Neuronal stem cell (in vitro differentiated cells): ENCODE results near the gene CCDC180.

Experiments
- DNase-seq: peaks from one replicate; pipeline ENCODE4 v3.0.0-alpha.2; 2013; ENCODE audit warnings: low spot score
- H2AFZ ChIP-seq: one replicate; pipeline ENCODE4 v1.6.1; 2013; ENCODE audit warnings: mild to moderate bottlenecking, low read length, inconsistent platforms
- H2AK5ac ChIP-seq: 2 replicates; pipeline ENCODE4 v1.6.1; 2013; ENCODE audit warnings: low read depth, mild to moderate bottlenecking, inconsistent platforms, low read length, moderate library complexity, mixed read lengths
- H2BK120ac ChIP-seq: 2 replicates; pipeline ENCODE4 v1.6.1; 2013; ENCODE audit warnings: low read depth, mild to moderate bottlenecking, inconsistent platforms, low read length, moderate library complexity, mixed read lengths
- H2BK12ac ChIP-seq: one replicate; pipeline ENCODE4 v1.6.1; 2013; ENCODE audit warnings: low read length, inconsistent platforms
- H2BK15ac ChIP-seq: 2 replicates; pipeline ENCODE4 v1.6.1; 2013; ENCODE audit warnings: mild to moderate bottlenecking, low read length, inconsistent platforms, mixed read lengths
- H2BK5ac ChIP-seq: one replicate; pipeline ENCODE4 v1.6.1; 2013; ENCODE audit warnings: inconsistent platforms, mild to moderate bottlenecking, low read length, moderate library complexity
- H3K14ac ChIP-seq: one replicate; pipeline ENCODE4 v1.6.1; 2013; ENCODE audit warnings: low read length, inconsistent platforms
- H3K18ac ChIP-seq: 2 replicates; pipeline ENCODE4 v1.6.1; 2013; ENCODE audit warnings: low read length, inconsistent platforms
- H3K23ac ChIP-seq: 2 replicates; pipeline ENCODE4 v1.6.1; 2013; ENCODE audit warnings: low read depth, mild to moderate bottlenecking, mixed read lengths, low read length, inconsistent platforms; ENCODE audit not compliant: poor library complexity
- H3K27ac ChIP-seq: replicated peaks from 3 replicates; pipeline ENCODE4 v1.5.1; 2013; ENCODE audit warnings: low read length, inconsistent platforms
- H3K27me3 ChIP-seq, 3 experiments: 2 replicates each; pipeline ENCODE4 v1.6.1; 2013; ENCODE audit warnings: low read length in 3 of 3, mild to moderate bottlenecking in 2 of 3, inconsistent platforms in 1 of 3, low read depth in 1 of 3, mixed read lengths in 1 of 3, moderate library complexity in 1 of 3; ENCODE audit not compliant: control insufficient read depth in 3 of 3, insufficient read depth in 3 of 3
- H3K36me3 ChIP-seq, 2 donors: replicated peaks in 1 of 2; 2 replicates each; pipeline ENCODE4 v1.6.1; 2013; ENCODE audit warnings: low read length in 2 of 2; ENCODE audit not compliant: control insufficient read depth in 2 of 2, insufficient read depth in 2 of 2
- H3K4ac ChIP-seq: 2 replicates; pipeline ENCODE4 v1.6.1; 2013; ENCODE audit warnings: inconsistent platforms, mild to moderate bottlenecking, low read length, moderate library complexity
- H3K4me1 ChIP-seq, 2 donors: 1 replicate in 1 of 2; 2 replicates in 1 of 2; pipeline ENCODE4 v1.6.1; 2013; ENCODE audit warnings: low read length in 2 of 2, low read depth in 1 of 2; ENCODE audit not compliant: control insufficient read depth in 2 of 2, insufficient read depth in 1 of 2
- H3K4me2 ChIP-seq: one replicate; pipeline ENCODE4 v1.6.1; 2013; ENCODE audit warnings: mild to moderate bottlenecking, low read length, inconsistent platforms; ENCODE audit not compliant: insufficient read depth, poor library complexity, severe bottlenecking
- H3K4me3 ChIP-seq, 2 donors: 2 replicates each; pipeline ENCODE4 v1.5.1; 2013; ENCODE audit warnings: low read length in 2 of 2, mild to moderate bottlenecking in 2 of 2, inconsistent platforms in 1 of 2, moderate library complexity in 1 of 2
- H3K79me1 ChIP-seq: one replicate; pipeline ENCODE4 v1.6.1; 2013; ENCODE audit warnings: low read depth, mild to moderate bottlenecking, inconsistent platforms, low read length, moderate library complexity
- H3K9ac ChIP-seq: one replicate; pipeline ENCODE4 v1.6.1; 2013; ENCODE audit warnings: mild to moderate bottlenecking, low read depth, low read length, inconsistent platforms; ENCODE audit not compliant: poor library complexity
- H3K9me3 ChIP-seq, 2 donors: replicated peaks in 1 of 2; 2 replicates each; pipeline versions ENCODE3 to v1.6.1; 2013; ENCODE audit warnings: low read length in 2 of 2, mild to moderate bottlenecking in 2 of 2, inconsistent platforms in 1 of 2, low read depth in 1 of 2, mixed read lengths in 1 of 2, moderate library complexity in 1 of 2; ENCODE audit not compliant: control insufficient read depth in 2 of 2, insufficient read depth in 1 of 2
- H4K8ac ChIP-seq: one replicate; pipeline ENCODE4 v1.6.1; 2013; ENCODE audit warnings: low read depth, mild to moderate bottlenecking, inconsistent platforms, low read length, moderate library complexity
- H4K91ac ChIP-seq: one replicate; pipeline ENCODE4 v1.6.1; 2013; ENCODE audit warnings: low read length, low read depth, mild to moderate bottlenecking, inconsistent platforms; ENCODE audit not compliant: poor library complexity
- WGBS, 2 donors: extraction: QIAGEN DNeasy Blood & Tissue Kit; methylation state at CpG; one replicate each; pipeline ENCODE4 v1.1.7; 2013; ENCODE audit warnings: missing lambda C conversion rate in 2 of 2, mixed read lengths in 1 of 2; ENCODE audit not compliant: insufficient read length in 2 of 2, insufficient replicate concordance in 1 of 2; ENCODE audit errors: extremely low coverage in 2 of 2; 5-methylcytosine and 5-hydroxymethylcytosine counted together

The CCDC180 gene

GRCh38 chr9:97313243-97313642 lies 5.8 kb downstream of the CCDC180 start:
- no peak overlapping the region for H3K18ac ChIP-seq
- WGBS, 2 donors, result no CpG with 5 or more reads among the region's 4 CpGs
- no peak overlapping the region for H3K4me3 ChIP-seq

GRCh38 chr9:97313746-97314145 lies 6.3 kb downstream of the CCDC180 start:
- Histone ChIP-seq H2AK5ac (no peak overlapping the region), H3K23ac (no peak overlapping the region), H3K27me3 (no peaks in the 10 kb centered on the region), H3K9me3 (no peaks in the 10 kb centered on the region), H2BK120ac (no peak overlapping the region), H3K4me3 (no peak overlapping the region), H3K4me2 (no peak overlapping the region), H4K91ac (no peak overlapping the region), H3K79me1 (no peaks in the 10 kb centered on the region), H2BK12ac (no peak overlapping the region), H3K4ac (no peak overlapping the region), H3K9ac (no peak overlapping the region), H3K18ac (no peak overlapping the region), H3K14ac (no peak overlapping the region), H4K8ac (no peak overlapping the region), H3K27ac (no peak overlapping the region), H2BK5ac (no peak overlapping the region), H3K36me3 (peaks cover 19 to 53% of the 10 kb centered on the region in 2 donors), H2AFZ (no peak overlapping the region), H3K4me1 (peaks cover 2% of the 10 kb centered on the region in 2 donors), H2BK15ac (no peak overlapping the region)
- WGBS, 2 donors, result no CpG with 5 or more reads among the region's 5 CpGs
- no peak for DNase-seq

More at GRCh38 chr9:97313243-97313642, 5.8 kb downstream of the CCDC180 start:
- no peak overlapping the region for H2BK12ac ChIP-seq
- H4K91ac ChIP-seq, result no peak overlapping the region
- H3K9me3 ChIP-seq, result no peaks in the 10 kb centered on the region
- no peaks in the 10 kb centered on the region for H3K79me1 ChIP-seq
- H3K4me2 ChIP-seq, result no peak overlapping the region
- no peak overlapping the region for H3K14ac ChIP-seq
- H2BK15ac ChIP-seq, result no peak overlapping the region
- H3K36me3 ChIP-seq, result peaks cover 19 to 53% of the 10 kb centered on the region in 2 donors
- H3K9ac ChIP-seq, result no peak overlapping the region
- H3K4ac ChIP-seq, result no peak overlapping the region
- H3K4me1 ChIP-seq, result peaks cover 2% of the 10 kb centered on the region in 2 donors
- no peaks in the 10 kb centered on the region for H3K27me3 ChIP-seq
- no peak overlapping the region for H4K8ac ChIP-seq
- no peak overlapping the region for H2AK5ac ChIP-seq
- no peak overlapping the region for H2BK5ac ChIP-seq
- no peak overlapping the region for H2AFZ ChIP-seq
- H3K27ac ChIP-seq, result no peak overlapping the region
- DNase-seq, result no peak
- no peak overlapping the region for H3K23ac ChIP-seq
- H2BK120ac ChIP-seq, result no peak overlapping the region

DNA sequence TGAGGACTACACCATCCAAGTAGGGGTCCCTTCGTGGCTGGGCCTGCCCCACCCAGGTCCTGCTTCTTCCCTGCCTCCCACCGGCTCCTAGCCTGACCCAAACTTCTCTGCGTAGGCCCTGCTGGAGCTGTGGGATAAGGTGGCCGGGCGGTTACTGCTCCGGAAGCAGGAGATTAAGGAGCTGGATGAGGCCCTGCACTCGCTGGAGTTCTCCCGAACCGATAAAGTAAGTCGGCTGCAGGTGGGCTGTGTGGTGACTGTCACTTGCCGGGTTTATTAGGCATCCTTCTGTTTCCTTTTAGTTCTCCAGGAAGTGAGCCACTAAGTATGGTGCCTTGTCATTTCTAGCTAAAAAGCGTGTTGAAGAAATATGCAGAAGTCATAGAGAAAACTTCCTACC lies 7.0 kb downstream of the CCDC180 start:
- H2BK12ac ChIP-seq, result no peak overlapping the region
- H3K9me3 ChIP-seq, result no peaks in the 10 kb centered on the region
- H2BK5ac ChIP-seq, result no peak overlapping the region
- H2BK120ac ChIP-seq, result no peak overlapping the region
- H3K9ac ChIP-seq, result no peak overlapping the region
- no peak overlapping the region for H3K14ac ChIP-seq
- H2BK15ac ChIP-seq, result no peak overlapping the region
- H3K23ac ChIP-seq, result peak overlapping the region; percentile 46
- peaks cover 19 to 48% of the 10 kb centered on the region in 2 donors for H3K36me3 ChIP-seq
- H2AK5ac ChIP-seq, result no peak overlapping the region
- no peak overlapping the region for H4K8ac ChIP-seq
- no peak overlapping the region for H2AFZ ChIP-seq
- H3K4ac ChIP-seq, result no peak overlapping the region
- H3K4me2 ChIP-seq, result no peak overlapping the region
- no peak overlapping the region for H3K4me3 ChIP-seq
- no peak overlapping the region for H4K91ac ChIP-seq
- peaks cover 2% of the 10 kb centered on the region in 2 donors for H3K4me1 ChIP-seq
- H3K79me1 ChIP-seq, result no peaks in the 10 kb centered on the region
- no peak overlapping the region for H3K27ac ChIP-seq
- no peak overlapping the region for H3K18ac ChIP-seq
- no CpG with 5 or more reads among the region's 12 CpGs for WGBS, 2 donors
- no peaks in the 10 kb centered on the region for H3K27me3 ChIP-seq
- no peak for DNase-seq

DNA sequence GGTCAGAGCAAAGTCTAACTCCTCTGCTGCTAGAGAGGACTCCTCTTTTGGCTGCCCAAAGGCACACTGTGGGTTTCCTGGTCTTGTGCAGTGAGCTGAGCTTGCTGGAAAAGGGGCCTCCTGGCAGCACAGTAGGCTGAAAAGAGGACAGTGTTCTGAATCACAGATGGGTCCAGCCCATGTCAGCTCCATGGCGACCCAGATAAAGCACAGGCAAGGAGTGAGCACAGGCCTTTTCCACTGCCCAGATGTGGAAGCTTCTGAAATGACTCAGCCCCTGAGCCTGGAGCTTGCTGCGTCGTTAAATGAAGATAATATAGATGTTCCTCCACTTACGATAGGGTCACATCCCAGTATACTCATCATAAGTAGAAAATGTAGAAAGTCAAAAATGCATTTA lies 8.1 kb downstream of the CCDC180 start:
- H3K4me3 ChIP-seq, result no peak overlapping the region
- no peak overlapping the region for H3K9ac ChIP-seq
- H2AK5ac ChIP-seq, result no peak overlapping the region
- no peak overlapping the region for H3K4ac ChIP-seq
- no peak overlapping the region for H2AFZ ChIP-seq
- DNase-seq, result no peak
- H4K91ac ChIP-seq, result no peak overlapping the region
- no peak overlapping the region for H2BK12ac ChIP-seq
- H3K27me3 ChIP-seq, result no peaks in the 10 kb centered on the region
- no peak overlapping the region for H3K18ac ChIP-seq
- H3K14ac ChIP-seq, result no peak overlapping the region
- no peak overlapping the region for H2BK5ac ChIP-seq
- no peaks in the 10 kb centered on the region for H3K79me1 ChIP-seq
- no peak overlapping the region for H3K4me2 ChIP-seq
- peaks cover 20 to 44% of the 10 kb centered on the region in 2 donors for H3K36me3 ChIP-seq
- H3K9me3 ChIP-seq, result no peaks in the 10 kb centered on the region
- H3K23ac ChIP-seq, result no peak overlapping the region
- peaks cover 2 to 4% of the 10 kb centered on the region in 2 donors for H3K4me1 ChIP-seq
- no CpG with 5 or more reads among the region's 4 CpGs for WGBS, 2 donors
- no peak overlapping the region for H2BK15ac ChIP-seq
- no peak overlapping the region for H4K8ac ChIP-seq
- H3K27ac ChIP-seq, result no peak overlapping the region
- H2BK120ac ChIP-seq, result no peak overlapping the region
